Measurements from ENCODE around the gene EHMT1.

EHMT1 gene

DNA sequence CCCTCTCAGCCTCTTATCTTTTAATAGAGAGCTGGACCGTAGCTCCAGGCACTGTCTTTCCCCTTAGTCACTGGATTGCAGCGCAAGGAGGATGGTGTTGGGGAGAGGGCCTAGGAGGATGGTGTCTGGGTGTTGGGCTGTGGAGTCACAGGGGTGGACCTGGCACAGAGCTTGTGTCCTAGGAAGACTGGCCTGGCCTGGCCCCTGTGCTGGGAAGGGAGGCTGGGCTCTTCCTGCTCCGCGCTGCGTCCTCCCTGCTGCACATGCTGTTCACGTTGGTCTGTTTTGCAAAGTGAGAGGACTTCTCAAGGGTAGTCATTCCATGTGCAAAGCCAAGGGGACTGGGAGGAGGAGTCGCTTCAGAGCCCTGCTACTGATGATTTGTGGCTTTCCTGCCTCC lies 123.9 kb downstream of the EHMT1 start:
- no peak for DNase-seq

DNA sequence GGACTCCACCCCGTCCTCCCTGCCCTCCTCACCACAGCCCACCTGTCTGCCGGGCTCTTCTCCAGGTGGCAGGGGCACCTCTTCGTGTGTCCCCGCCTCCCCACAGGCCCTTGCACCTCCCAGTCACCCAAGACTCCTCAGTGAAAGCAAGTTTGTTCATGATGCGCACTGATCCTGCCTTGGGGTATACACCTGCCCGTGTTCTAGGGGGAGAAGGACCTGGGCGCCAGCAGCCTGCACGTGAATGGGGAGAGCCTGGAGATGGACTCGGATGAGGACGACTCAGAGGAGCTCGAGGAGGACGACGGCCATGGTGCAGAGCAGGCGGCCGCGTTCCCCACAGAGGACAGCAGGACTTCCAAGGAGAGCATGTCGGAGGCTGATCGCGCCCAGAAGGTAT lies 124.9 kb downstream of the EHMT1 start:
- DNase-seq: no peak

DNA sequence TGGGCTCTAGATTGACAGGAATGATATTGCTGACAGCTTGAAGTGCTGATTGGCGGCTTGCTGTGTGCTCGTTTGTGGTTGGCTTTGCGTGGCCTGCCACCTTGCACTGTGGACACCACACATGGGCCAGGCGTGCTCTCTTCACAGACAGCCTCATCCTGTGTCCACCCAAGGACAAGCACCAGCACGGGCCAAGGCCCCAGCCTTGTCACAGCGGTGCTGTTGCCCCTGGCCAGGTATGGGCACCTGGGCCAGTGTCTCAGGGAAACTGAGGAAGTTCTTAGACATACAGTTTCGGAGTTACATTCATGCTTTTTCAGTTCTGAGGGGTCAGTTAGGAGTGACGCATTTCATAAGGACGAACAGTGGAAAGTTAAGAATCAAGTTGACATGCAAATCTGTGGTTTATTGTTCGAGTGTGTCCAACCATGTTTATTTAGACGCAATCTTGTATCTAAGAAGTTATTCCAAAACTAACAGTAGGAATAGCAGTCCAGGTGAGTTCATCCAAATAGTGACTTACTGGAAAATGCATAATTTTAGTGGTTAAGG lies 125.9 kb downstream of the EHMT1 start:
- DNase-seq: no peak

- DNase-seq: peak; percentile 8 to 75 (median 47)
Measured at GRCh38 chr9:137745541-137745991, 126.8 kb downstream of the EHMT1 start.

DNA sequence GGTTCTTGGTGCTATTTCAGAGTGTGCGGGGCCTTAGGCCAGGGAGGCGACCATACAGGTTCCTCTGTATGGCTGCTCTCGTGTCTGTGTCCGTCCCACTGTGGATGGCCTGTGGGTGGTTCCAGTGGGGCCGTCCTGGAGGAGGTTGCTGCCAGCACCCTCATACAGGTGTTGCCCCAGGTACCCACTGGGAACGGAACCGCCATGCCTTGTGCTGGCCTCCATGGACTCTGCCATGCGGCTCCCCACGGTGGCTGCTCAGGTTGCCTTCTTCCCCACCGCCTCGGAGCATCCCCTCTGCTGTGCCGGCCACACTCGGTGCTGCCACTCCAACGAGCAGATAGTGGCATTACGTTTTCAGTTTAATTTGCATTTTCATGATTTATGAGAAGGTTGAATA lies 129.5 kb downstream of the EHMT1 start:
- DNase-seq: no peak

DNA sequence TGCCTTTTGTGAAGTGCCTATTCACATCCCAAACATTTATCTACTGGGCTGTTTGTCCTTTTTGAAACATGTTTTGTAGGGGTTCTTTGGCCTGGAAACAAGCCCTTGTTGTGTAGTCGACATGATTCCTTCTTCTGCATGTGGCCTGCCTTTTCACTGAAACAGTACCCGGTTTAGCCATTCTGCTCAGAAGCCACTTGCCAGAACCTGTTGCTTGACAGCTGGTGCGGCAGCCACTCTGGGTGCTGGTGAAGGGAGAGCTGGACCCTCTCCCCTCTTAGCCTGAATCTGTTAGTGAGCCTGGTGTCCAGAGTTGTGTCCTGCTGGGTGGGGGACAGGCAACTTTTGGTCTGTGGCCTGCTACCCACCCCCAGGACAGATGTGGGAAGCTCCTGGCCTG lies 129.9 kb downstream of the EHMT1 start:
- DNase-seq: no peak

DNA sequence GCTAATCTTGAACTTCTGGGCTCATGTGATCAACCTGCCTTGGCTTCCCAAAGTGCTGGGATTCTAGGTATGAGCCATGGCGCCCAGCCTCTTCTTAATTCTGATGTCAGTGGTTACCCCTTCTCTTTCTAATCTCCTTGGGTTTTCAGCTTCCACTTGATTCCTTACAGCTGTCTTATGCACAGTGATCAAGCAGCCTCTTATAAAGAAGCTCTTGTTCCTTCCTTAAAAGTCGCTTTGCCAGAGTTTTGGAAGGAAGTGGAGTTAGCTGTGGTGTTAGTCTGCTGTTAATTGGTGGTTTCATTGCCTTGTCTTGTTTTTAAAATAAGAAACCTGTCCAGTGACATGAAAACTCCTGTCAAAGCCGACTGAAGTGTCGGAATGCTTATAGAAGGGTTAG lies 130.7 kb downstream of the EHMT1 start:
- DNase-seq: no peak

- DNase-seq: no peak
Measured at GRCh38 chr9:137750007-137750406, 131.2 kb downstream of the EHMT1 start.

DNA sequence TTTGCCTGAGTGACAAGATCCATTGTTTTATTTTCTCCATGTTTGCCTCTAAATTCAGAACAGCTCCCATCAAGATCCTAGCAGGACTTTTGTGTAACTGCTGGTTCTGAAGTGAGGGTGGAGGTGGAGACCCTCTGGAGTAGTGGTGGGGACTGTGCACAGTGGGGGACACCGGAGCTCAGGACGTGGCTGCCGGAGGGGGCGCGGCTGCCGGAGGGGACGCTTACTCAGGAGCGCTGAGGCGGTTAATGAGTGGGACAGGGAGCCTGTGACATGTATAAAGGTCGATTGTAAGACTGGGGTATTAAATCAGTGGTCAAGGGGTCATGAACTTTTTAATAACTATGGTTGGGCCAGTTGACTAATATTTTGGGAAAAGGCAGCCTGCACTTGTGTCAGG lies 131.8 kb downstream of the EHMT1 start:
- no peak for DNase-seq

GRCh38 chr9:137751616-137752015 lies 132.8 kb downstream of the EHMT1 start:
- no peak for DNase-seq

DNA sequence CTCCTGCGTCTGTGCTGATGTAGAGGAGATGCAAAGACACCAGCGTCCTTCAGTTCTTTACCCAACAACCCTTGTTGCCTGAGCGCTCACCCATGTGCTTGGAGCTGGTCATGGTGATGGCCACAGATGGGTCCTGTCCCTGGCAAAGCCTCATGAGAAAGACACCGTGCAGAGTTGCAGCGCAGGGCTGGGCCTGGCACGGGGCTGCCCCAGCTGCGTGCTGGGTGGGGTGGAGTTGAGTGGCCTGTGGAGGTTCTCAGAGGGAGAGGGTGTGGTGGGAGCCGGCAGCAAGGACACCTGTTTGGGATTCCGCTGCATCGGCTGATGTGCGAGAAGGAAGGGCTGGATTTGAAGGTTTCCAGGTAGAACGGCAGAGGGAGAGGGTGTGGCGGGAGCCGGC lies 133.6 kb downstream of the EHMT1 start:
- DNase-seq: no peak

DNA sequence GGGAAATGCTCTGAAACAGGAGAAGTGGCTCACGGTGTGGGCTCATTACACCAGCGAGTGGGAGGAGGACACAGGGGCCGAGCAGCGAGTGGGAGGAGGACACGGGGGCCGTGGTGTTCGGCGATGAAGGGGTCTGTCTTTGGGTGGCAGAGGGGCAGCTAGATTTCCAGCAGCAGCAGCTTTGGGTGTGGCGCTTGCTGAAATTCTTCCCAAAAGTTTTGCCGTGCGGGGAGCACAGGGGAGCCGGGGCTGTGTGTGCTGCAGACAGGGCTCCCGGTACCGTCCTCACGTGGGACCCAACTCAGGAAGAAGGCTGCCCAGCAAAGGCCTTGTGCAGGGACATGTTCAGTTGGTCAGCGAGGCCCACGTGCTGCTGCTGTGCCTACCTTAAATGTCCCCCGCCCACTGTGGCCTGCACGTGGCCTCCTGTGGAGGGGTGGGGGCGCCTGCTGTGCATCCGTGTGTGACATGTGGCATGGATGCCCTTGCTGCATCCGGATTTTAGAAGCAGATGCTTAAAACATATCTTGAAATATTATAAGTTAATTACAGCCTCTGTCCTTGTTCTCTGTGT lies 134.5 kb downstream of the EHMT1 start:
- no peak for DNase-seq

DNA sequence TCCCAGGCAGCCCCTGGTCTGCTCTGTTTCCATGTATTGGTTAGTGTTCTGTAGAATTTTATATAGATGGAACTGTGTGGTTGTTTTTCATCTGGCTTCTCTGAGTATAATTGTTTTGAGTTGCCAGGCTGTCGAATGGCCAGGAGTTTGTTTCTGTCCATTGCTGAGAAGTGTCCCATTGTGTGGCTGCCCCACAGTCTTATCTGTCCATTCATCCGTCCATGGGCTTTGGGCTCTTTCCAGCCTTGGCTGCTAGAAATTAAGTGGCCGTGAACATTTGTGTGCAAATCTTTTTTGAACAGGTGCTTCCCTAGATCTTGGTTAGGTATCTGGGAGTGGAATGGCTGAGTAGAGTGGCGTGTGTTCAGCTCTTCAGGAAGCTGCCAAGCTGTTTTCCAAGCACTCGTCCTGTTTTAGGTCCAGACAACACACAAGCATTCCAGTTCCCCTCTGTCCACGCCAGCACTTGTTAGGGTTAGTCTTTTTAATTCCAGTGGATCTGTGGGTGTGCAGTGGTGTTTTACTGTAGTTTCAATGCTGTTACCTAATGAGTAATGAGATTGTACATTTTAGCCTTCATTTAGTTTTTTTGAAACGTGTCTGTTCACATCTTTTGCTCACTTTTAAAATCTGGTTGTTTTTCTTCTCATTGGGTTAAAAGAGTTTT lies 136.6 kb downstream of the EHMT1 start:
- no peak for DNase-seq

GRCh38 chr9:137756045-137756744 lies 137.4 kb downstream of the EHMT1 start:
- DNase-seq: no peak

- DNase-seq: no peak
Measured at GRCh38 chr9:137757139-137757538, 138.3 kb downstream of the EHMT1 start.

DNA sequence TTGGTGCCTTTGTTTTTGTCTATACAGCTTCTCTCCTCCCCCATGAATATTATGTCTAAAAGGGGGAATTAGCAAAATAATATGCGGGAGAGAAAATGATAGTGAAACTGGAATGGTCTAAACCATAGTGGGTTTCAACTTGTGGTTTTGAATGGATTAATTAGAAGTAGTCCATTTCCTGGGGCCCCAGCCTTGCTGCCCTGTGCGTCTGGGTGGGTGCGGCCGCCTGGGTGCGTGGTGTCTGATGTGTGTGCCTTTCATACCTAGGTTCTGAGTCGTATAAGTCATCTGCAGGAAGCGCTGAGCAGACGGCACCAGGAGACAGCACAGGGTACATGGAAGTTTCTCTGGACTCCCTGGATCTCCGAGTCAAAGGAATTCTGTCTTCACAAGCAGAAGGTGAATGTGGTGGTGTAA lies 138.8 kb downstream of the EHMT1 start:
- no peak for DNase-seq

DNA sequence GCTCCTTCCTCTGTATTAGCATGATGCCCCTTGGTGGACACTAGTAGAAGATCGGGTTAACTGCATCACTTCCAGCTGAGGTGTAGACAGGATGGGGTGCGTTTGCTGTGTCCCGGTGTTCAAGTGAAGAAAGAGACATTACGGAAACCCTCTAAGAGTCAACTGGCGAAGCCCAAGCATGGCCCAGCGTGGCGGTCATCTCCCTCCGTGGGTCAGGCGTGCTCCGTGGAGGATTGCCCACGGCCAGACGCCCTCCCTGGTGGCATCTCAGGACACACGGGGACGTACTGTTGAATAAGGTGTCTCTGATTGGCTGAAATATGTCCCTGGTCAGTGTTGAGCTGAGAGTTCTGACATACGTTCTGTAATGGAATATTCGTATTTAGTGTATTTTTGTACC lies 139.3 kb downstream of the EHMT1 start:
- no peak for DNase-seq

- no peak for DNase-seq
Measured at GRCh38 chr9:137759117-137759516, 140.3 kb downstream of the EHMT1 start.

- DNase-seq: no peak
Measured at GRCh38 chr9:137759649-137760321, 141.0 kb downstream of the EHMT1 start.

DNA sequence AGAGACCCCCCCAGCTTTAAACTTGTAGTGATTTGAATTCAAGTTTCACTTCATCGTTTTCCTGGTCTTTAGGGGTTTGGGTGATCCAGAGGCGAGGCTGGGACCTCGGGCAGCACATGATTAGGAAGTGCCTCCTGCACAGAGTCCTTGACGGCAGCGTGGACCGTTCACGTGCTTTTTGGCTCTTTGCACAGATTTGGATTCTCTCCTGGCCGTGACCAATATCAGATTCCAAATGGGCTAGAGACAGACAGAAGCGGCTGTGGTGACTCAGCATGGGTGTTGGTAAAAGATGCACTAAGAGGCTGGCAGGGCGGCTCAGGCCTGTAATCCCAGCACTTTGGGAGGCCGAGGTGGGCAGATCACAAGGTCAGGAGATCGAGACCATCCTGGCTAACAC lies 141.6 kb downstream of the EHMT1 start:
- DNase-seq: no peak

GRCh38 chr9:137761032-137761431 lies 142.2 kb downstream of the EHMT1 start:
- peak in 3 of 4 experiments; percentile 35 to 44 (median 43) for DNase-seq

DNA sequence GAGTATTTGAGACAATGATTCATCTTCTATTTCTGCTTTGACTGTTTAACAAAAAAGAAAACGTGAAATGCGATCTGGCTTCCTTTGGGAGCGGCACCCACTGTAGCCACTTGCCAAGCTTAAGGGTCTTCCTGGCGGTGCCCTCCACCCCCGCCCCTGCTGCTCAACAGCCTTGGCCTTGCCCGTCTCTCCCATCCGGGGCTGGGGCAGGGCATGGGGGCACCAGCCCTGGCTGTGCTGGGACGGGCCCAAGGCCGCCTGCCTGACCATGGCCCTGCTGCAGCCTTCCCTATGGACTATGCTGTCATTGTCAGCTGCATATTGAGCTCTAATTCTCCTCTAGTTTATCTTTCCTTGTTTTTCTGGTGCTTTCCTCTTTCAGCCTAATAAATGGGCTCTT lies 143.0 kb downstream of the EHMT1 start:
- DNase-seq: no peak

DNA sequence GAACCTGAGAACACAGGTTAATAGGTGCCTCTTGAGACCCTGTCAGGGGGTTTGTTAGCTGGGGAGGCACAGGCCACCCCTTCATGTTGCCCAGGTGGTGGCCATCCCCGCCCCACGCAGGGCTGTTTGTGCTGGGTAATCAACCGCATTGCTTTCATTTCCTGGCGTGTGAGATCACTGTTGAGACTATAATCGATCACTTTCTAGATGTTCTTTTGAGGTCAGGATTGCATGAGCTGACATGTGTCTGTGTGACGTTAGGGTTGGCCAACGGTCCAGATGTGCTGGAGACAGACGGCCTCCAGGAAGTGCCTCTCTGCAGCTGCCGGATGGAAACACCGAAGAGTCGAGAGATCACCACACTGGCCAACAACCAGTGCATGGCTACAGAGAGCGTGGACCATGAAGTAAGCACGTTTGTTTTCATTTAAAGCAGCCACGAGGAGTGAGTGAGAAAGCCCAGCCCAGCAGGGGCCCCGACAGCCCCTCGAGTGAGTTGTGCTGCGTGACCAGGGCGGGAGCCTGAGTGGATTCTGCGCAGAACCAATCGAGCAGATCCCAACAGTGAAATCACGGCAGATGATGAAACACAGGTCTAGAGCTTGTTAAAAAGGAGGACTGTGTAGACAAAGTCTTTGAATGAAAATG lies 143.7 kb downstream of the EHMT1 start:
- no peak for DNase-seq
